Subcutaneous adipose tissue (tissue), 4 donors: ENCODE results near the gene INS. TPM values are rescaled to one million over a fixed set of nuclear protein-coding genes. Genes with fewer than 3 reads are reported as not detected.

ENCODE experiments used
- total RNA-seq, 4 donors: library from RNA; depleted of rRNA; stranded (reverse); fragments of >200 nt; gene quantifications; one replicate each; pipeline ENCODE4 v1.1.0, GENCODE V29; 2016
- TF ChIP-seq, protein P1 (sequence below): fragments of 450-650 bp; IDR thresholded peaks from one replicate; pipeline ENCODE4 v1.5.1; 2016; ENCODE audit warnings: low read depth, mild to moderate bottlenecking, control low read depth, antibody characterized with exemption, moderate library complexity

Gene INS
- total RNA-seq, 4 donors from 2014 or later = not detected

DNA sequence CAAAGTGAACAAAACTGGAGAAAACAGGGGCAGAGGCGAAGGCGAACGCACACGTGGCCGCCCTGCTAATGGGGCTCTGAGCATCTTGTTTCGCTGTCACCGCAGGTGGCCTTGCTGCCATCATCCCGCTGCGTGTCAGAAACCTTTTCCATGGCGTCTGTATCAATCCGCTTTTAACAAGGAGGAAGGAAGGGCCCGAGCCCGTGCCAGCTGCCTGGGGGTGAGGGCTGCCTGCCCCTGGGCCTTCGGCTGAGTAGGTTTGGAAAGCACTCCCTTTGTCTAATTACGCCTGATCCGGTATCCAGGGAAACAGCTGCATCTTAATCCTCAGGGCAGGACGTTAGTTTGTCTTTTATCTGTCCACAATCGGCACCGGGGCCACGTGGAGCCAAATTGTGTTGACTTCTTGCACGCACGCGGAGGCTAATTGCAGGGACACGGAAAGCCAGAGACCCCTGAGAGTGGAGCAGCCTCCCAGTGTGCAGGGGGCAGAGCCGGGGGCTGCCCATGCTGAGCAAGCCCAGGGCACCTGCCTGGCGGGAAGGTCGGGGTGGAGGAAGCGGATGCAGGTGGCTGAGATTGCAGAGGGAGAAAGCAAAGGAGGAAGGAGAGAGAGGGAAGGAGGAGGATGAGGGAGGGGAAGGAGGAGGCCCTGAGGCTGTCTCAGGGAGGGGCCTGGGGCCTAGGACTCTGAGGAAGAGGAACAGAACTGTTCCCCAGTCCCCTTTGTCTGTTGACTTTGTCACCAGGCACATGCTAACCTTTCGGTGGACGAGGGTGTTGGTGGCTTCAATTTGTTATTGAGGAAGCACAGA is 29.9 kb upstream of the INS start:
- TF ChIP-seq, protein P1, sequence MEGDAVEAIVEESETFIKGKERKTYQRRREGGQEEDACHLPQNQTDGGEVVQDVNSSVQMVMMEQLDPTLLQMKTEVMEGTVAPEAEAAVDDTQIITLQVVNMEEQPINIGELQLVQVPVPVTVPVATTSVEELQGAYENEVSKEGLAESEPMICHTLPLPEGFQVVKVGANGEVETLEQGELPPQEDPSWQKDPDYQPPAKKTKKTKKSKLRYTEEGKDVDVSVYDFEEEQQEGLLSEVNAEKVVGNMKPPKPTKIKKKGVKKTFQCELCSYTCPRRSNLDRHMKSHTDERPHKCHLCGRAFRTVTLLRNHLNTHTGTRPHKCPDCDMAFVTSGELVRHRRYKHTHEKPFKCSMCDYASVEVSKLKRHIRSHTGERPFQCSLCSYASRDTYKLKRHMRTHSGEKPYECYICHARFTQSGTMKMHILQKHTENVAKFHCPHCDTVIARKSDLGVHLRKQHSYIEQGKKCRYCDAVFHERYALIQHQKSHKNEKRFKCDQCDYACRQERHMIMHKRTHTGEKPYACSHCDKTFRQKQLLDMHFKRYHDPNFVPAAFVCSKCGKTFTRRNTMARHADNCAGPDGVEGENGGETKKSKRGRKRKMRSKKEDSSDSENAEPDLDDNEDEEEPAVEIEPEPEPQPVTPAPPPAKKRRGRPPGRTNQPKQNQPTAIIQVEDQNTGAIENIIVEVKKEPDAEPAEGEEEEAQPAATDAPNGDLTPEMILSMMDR = no peak

DNA sequence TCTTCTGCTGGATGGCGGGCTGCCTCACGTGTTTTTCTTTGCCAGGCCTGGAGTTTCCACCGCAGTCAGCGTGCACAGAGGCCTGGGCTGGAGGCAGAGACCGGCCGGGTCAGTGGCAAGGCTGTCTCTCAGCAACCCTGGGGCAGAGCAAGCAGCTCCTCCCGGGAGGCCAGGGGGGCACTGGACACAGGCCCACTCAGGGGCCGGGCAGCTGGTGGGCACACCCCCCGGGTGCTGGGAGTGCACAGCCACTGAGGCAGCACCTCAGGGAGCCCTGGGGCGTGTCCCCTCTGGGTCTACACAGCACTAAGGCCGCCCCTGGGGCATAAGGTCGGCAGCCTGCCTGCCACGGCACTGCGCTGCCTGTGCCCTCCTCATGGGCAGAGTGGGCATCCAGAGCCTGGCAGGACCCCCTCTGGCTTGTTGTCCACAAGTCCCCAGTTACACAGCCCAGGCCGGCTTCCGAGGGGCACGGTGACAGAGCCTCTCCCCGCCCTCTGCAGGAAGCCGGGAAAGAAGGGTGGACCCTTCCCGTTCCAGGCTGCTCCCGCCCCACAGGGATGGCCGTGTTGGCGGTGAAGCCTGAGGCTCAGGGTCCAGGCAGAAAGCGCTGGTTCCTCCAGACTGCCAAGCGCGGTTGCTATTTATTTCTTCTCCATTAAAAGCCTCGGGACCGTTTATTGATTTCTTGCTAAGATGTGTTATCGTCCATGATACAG is 29.1 kb upstream of the INS start:
- TF ChIP-seq, protein P1 = no peak

DNA sequence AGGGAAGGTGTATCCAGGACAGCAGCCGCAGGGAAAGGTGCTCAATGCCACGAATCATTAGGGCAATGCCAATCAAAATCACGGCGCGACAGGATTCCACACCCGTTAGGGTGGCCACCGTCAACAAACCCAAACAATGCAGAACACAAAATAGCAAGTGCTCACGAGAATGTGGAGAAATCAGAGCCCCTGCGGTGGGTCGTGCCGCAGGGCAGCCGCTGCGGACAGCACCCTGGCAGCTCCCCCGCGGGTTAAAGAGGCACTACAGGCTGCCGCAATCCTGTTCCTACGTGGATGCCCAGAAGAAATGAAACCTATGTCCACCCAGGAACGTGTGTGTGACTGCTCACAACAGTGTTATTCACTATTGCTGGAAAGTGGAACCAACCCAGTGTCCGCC is 27.7 kb upstream of the INS start:
- TF ChIP-seq, protein P1 = no peak

DNA sequence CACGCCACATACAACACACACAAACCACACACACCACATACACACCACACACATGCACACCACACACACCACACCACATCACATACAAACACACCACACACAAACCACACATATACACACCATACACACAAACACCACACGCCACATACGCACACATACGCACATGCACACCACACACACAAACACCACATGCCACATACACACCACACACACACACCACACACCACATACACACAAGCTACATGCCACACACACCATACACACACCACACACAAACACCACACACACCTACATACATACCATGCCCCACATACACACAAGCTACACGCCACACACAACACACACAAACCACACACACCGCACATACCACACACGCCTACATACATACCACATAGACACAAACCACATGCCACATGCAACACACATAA is 26.3 kb upstream of the INS start:
- TF ChIP-seq, protein P1 = no peak

DNA sequence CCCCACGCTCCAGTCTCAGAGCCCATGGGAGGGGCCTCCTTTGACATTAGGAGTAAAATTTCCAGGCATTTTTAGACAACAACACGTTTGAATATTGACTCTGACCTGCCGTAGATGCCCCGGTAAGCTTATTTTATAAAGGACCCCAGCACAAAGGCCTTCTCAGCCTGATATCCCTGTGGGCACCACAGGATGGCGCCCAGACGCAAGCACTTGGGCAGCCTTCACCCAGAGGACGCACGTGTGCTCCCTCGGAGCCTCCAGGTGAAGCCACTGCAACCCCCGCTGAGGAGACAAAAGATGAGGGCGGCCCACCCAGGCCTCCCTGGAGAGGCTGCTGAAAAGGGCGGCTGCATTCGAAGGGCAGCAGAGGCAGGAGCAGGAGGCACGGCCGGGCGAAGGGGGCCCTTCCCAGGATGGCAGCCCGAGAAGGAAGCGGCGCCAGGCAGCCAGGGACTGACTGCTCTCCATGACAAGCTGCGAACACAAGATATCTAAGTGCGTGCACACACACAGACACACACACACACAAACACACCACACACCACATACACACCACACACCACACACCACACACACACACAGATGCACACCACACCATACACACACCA is 25.8 kb upstream of the INS start:
- TF ChIP-seq, protein P1 = no peak

DNA sequence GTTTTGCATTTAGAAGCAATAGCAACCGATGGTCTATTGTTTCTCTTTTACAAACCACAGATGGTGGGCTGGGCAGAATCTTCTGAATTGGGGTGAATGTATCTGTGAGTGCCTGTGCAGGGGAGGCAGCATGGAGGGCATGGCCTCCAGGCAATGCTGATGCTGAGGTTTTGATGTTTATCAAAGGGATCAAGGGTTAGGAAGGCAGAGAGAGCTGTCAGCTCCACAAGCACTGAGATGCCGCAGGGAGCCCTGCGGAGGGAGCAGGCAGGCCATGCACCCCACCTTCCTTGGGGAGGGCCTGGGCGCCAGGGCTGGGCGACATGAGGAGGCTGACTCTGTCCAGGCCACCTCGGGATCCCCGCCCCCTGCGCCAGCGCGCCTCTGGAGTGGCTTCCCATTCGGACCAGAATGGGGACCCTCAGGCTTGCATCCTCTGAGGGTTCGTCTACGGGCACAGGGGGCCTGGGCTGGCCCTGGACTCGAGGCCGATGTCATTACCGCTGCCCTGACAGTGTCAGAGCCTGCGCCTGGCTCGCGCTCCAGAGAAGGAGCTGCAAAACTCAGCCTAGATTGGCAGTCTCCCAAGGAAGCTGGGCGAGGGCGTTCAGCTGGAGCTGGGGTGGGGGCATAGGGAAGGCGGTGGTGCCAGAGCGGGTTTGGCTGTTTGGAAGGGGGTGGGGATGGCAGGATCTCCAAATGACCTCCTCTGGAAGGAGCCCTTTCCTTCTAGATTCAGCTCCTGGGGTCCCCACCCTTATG is 24.5 kb upstream of the INS start:
- TF ChIP-seq, protein P1 = no peak
